H1 (cell line): Measurements from ENCODE around the gene PDIA2.

Experiments used
- CEBPB ChIP-seq: IDR thresholded peaks from 2 replicates; pipeline ENCODE4 v1.6.1; 2012; ENCODE audit warnings: low read depth, low read length
- EP300 ChIP-seq, 2 experiments: IDR thresholded peaks; 1 replicate in 1 of 2; 2 replicates in 1 of 2; pipeline ENCODE4 v1.6.1; 2011 to 2012; ENCODE audit warnings: low read depth in 2 of 2, low read length in 2 of 2, mild to moderate bottlenecking in 2 of 2, borderline replicate concordance in 1 of 2, inconsistent platforms in 1 of 2, moderate library complexity in 1 of 2
- EZH2 ChIP-seq: fragments of 200-600 bp; sonication (generic); IDR thresholded peaks from 2 replicates; pipeline ENCODE4 v1.7.1; 2012; ENCODE audit warnings: low read depth, mild to moderate bottlenecking, moderate library complexity, low read length, inconsistent platforms; ENCODE audit not compliant: severe bottlenecking
- POLR2A ChIP-seq, 2 experiments: IDR thresholded peaks; 1 replicate in 1 of 2; 2 replicates in 1 of 2; pipeline ENCODE4 v1.6.1; 2011; ENCODE audit warnings: low read depth in 2 of 2, low read length in 2 of 2, mild to moderate bottlenecking in 2 of 2; ENCODE audit errors: control extremely low read depth in 1 of 2
- POLR2AphosphoS5 ChIP-seq: IDR thresholded peaks from 2 replicates; pipeline ENCODE4 v1.6.1; 2011; ENCODE audit warnings: low read depth, low read length
- RAD21 ChIP-seq, 2 experiments: IDR thresholded peaks in 1 of 2; conservative IDR thresholded peaks in 1 of 2; 2 replicates each; pipeline ENCODE4 v1.6.1; 2011; ENCODE audit warnings: low read depth in 2 of 2, low read length in 2 of 2, improper control_type of control experiment in 1 of 2, inconsistent platforms in 1 of 2, mild to moderate bottlenecking in 1 of 2, moderate library complexity in 1 of 2
- RFX5 ChIP-seq: IDR thresholded peaks from 2 replicates; pipeline ENCODE4 v1.6.1; 2011; ENCODE audit warnings: low read depth, low read length, improper control_type of control experiment, borderline replicate concordance
- RNF2 ChIP-seq: fragments of 200-900, 300-1000 bp; sonication (generic); IDR thresholded peaks from 2 replicates; pipeline ENCODE4 v1.7.1; 2016; ENCODE audit warnings: borderline replicate concordance, low read depth, mild to moderate bottlenecking, antibody characterized with exemption, low read length; ENCODE audit not compliant: poor library complexity, severe bottlenecking; ENCODE audit errors: missing control alignments
- YY1 ChIP-seq: IDR thresholded peaks from 2 replicates; pipeline ENCODE4 v1.6.1; 2011; ENCODE audit warnings: low read depth, mild to moderate bottlenecking, low read length
- TF ChIP-seq, protein P1 (sequence below), 3 experiments: IDR thresholded peaks; 1 replicate in 2 of 3; 2 replicates in 1 of 3; pipeline versions ENCODE4 v1.5.1 to v1.6.1; 2011; ENCODE audit warnings: low read length in 3 of 3, mild to moderate bottlenecking in 3 of 3, inconsistent platforms in 2 of 3, low read depth in 1 of 3, moderate library complexity in 1 of 3; ENCODE audit not compliant: insufficient read depth in 1 of 3; ENCODE audit errors: control extremely low read depth in 1 of 3

DNA sequence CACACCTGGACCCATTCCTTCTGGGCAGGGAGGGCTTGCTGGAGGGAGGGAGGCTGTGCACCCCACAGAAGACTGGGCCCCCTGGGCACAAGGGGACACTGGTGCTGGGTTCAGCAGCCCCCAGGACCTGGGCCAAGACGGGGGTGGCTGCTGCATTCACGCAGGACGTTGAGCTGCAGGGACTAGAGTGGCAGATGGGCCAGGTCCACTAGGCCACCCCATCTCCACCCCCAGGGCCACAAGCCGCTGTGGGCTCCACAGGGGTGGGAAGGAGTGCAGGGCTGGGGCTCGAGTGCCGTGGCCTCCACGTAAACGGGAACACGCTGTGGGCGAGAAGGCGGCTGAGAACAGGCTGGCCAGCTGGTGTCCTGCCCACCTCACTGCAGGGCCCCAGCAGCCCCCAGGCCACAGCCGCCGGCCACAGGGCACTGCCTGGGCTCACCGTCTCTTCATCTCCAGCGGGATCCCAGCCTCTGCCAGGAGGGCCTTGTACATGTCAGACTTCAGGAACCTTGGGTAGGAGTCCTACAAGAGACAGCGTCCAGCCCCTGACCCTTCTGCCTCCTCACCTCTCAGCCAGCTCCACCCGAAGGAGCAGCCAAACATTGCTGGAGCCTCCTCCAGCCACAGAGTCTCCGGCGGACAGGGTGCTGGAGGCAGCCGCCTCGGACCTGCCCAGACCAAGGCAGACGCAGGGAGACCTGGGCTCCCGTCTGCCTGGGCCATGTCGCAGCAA is 13.7 kb upstream of the PDIA2 start:
- TF ChIP-seq POLR2AphosphoS5 (no peak), POLR2A (IDR thresholded peaks at IDR 0.05; ENCODE audit: control extremely low read depth in 1 of 2, low read depth in 2 of 2, low read length in 2 of 2) (no peak), CEBPB (no peak), EP300 (IDR thresholded peaks at IDR 0.05; ENCODE audit: borderline replicate concordance in 1 of 2, low read depth in 2 of 2, low read length in 2 of 2) (no peak), RFX5 (no peak), RAD21 (IDR thresholded peaks at IDR 0.05 in 1 of 2, conservative IDR thresholded peaks at IDR 0.05 in 1 of 2; ENCODE audit: low read depth in 2 of 2, low read length in 2 of 2) (no peak), EZH2 (no peak), RNF2 (no peak), YY1 (no peak)
- TF ChIP-seq, protein P1, sequence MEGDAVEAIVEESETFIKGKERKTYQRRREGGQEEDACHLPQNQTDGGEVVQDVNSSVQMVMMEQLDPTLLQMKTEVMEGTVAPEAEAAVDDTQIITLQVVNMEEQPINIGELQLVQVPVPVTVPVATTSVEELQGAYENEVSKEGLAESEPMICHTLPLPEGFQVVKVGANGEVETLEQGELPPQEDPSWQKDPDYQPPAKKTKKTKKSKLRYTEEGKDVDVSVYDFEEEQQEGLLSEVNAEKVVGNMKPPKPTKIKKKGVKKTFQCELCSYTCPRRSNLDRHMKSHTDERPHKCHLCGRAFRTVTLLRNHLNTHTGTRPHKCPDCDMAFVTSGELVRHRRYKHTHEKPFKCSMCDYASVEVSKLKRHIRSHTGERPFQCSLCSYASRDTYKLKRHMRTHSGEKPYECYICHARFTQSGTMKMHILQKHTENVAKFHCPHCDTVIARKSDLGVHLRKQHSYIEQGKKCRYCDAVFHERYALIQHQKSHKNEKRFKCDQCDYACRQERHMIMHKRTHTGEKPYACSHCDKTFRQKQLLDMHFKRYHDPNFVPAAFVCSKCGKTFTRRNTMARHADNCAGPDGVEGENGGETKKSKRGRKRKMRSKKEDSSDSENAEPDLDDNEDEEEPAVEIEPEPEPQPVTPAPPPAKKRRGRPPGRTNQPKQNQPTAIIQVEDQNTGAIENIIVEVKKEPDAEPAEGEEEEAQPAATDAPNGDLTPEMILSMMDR (IDR thresholded peaks at IDR 0.05; ENCODE audit: control extremely low read depth in 1 of 3, insufficient read depth in 1 of 3, low read depth in 1 of 3, low read length in 3 of 3), result no peak
